Type B pancreatic cell (in vitro differentiated cells): ENCODE data around the gene GNB3. TPM values are rescaled to one million over a fixed set of nuclear protein-coding genes. Genes with fewer than 3 reads are reported as not detected.
"Not testable (repeated sequence)": the region's sequence is repeated elsewhere in the genome, so short reads cannot be mapped to it uniquely, and the experiment has no call there.

Experiments
- DNase-seq: peaks from one replicate; pipeline ENCODE4 v3.0.0; 2021; ENCODE audit warnings: mixed read lengths; ENCODE audit not compliant: unreplicated experiment; ENCODE audit errors: extremely low spot score
- H3K27ac Mint-ChIP-seq: 2 replicates; pipeline ENCODE4 v1.8.0; 2021; ENCODE audit warnings: mild to moderate bottlenecking, mixed read lengths
- H3K27me3 Mint-ChIP-seq: 2 replicates; pipeline ENCODE4 v1.8.0; 2021; ENCODE audit warnings: mixed read lengths
- H3K36me3 Mint-ChIP-seq: 2 replicates; pipeline ENCODE4 v1.8.0; 2021; ENCODE audit warnings: mixed read lengths
- H3K4me1 Mint-ChIP-seq: one replicate; pipeline ENCODE4 v1.8.0; 2021; ENCODE audit warnings: mixed read lengths; ENCODE audit not compliant: unreplicated experiment
- H3K4me3 Mint-ChIP-seq: 2 replicates; pipeline ENCODE4 v1.8.0; 2021; ENCODE audit warnings: mild to moderate bottlenecking, mixed read lengths
- H3K9me3 Mint-ChIP-seq: 2 replicates; pipeline ENCODE4 v1.8.0; 2021; ENCODE audit warnings: mixed read lengths
- CTCF ChIP-seq: fragments of 200-600 bp; sonication (generic); conservative IDR thresholded peaks from 2 replicates; pipeline ENCODE4 v1.5.0; 2021; ENCODE audit warnings: antibody characterized with exemption, mild to moderate bottlenecking
- total RNA-seq: library from RNA; stranded (reverse); gene quantifications from 2 replicates; pipeline ENCODE4 v1.2.1, GENCODE V29; 2021; ENCODE audit warnings: low replicate concordance

GNB3 gene
- total RNA-seq, 1 donor from 2014 or later = 25.2 TPM

- H3K4me1 Mint-ChIP-seq = peaks cover 8% of the 10 kb centered on the region
- H3K27me3 Mint-ChIP-seq = no peaks in the 10 kb centered on the region
- H3K9me3 Mint-ChIP-seq = no peaks in the 10 kb centered on the region
- H3K27ac Mint-ChIP-seq = peak overlapping the region; percentile 82
- no peak for DNase-seq
- no peak for TF ChIP-seq CTCF
- no peak overlapping the region for H3K4me3 Mint-ChIP-seq
- peaks cover 3% of the 10 kb centered on the region for H3K36me3 Mint-ChIP-seq
These were observed 46.7 kb downstream of the GNB3 start for GRCh38 chr12:6887460-6887859.

DNA sequence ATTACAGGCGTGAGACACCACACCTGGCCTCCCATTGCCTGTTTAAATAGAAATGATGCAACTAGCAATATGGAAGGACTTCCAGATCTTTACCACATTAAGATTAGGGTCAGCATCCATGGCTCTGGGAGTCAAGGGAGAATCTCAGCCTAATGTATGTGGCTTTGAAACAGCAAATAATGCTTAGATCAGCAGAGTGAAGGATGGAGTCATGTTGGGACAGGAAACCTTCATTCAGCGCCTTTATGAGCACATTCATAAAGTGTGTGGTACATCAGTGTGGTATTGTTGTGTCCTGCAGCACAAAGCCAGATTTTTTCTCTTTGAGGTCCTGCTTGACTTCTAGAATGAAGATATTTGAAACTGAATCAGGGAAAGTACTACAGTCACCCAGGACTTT lies 47.6 kb downstream of the GNB3 start:
- DNase-seq = no peak

GRCh38 chr12:6888794-6889193 lies 48.1 kb downstream of the GNB3 start:
- not testable (repeated sequence) for H3K4me3 Mint-ChIP-seq, H3K27me3 Mint-ChIP-seq, DNase-seq, H3K9me3 Mint-ChIP-seq, H3K4me1 Mint-ChIP-seq, H3K36me3 Mint-ChIP-seq
- peak overlapping the region; percentile 71 for H3K27ac Mint-ChIP-seq

More for the DNA sequence above, 47.6 kb downstream of the GNB3 start:
- H3K27ac Mint-ChIP-seq = peak overlapping the region; percentile 71
- H3K27me3 Mint-ChIP-seq = no peaks in the 10 kb centered on the region
- peaks cover 3% of the 10 kb centered on the region for H3K36me3 Mint-ChIP-seq
- no peaks in the 10 kb centered on the region for H3K9me3 Mint-ChIP-seq
- peaks cover 8% of the 10 kb centered on the region for H3K4me1 Mint-ChIP-seq
- TF ChIP-seq CTCF = no peak
- peak overlapping the region; percentile 62 for H3K4me3 Mint-ChIP-seq

- DNase-seq, H3K4me1 Mint-ChIP-seq, H3K27me3 Mint-ChIP-seq, H3K9me3 Mint-ChIP-seq, H3K36me3 Mint-ChIP-seq: not testable (repeated sequence)
- Mint-ChIP-seq H3K27ac (peak overlapping the region; percentile 96), H3K4me3 (peak overlapping the region; percentile 85)
These were observed 49.2 kb downstream of the GNB3 start for GRCh38 chr12:6889775-6890573.

DNA sequence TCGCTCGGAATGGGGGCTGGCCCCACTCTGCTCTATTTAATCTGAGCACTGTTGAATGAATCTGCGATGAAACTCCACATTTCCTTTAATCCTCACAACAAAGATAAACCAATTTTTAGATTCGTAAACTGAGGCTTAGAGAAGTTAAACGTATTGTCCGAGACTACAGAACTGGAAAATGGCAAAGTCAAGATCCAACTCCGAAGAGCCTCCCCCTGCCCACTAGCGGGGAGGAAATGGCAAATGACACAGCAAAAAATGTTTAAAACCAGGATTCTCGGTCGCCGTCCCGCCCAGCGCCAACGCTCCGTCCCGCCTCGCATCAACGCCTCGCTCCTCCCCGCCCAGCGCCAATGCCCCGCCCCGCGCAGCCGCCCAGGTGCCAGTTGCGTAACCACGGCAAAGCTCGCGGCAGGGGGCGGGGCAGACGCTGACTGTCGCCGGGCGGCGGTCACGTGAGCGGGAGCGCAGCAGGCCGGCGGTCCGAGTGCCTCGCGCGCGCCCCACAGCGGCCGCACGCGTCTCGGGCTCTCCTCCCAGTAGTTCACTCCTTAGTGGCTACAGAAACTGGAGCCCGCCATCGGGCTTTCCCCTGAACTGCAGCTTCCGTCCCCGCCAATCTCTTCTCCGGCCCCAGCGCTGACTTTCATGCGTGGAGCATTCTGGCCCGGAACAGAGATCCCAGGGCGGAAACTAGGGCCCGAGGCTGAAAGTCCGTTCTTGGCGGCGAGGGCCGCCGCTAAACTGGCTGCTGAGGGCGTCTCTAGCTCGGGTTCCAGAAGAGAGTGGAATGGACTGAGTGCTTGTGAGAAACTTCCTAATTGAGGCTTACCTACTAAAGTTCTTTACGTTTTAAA lies 50.3 kb downstream of the GNB3 start:
- H3K27me3 Mint-ChIP-seq = no peaks in the 10 kb centered on the region
- H3K27ac Mint-ChIP-seq = peak overlapping the region; percentile 96
- peak; percentile 94 for TF ChIP-seq CTCF
- no peaks in the 10 kb centered on the region for H3K36me3 Mint-ChIP-seq
- peak; percentile 100 for DNase-seq
- H3K4me3 Mint-ChIP-seq = peak overlapping the region; percentile 85
- H3K9me3 Mint-ChIP-seq = no peaks in the 10 kb centered on the region
- H3K4me1 Mint-ChIP-seq = peaks cover 8% of the 10 kb centered on the region

DNA sequence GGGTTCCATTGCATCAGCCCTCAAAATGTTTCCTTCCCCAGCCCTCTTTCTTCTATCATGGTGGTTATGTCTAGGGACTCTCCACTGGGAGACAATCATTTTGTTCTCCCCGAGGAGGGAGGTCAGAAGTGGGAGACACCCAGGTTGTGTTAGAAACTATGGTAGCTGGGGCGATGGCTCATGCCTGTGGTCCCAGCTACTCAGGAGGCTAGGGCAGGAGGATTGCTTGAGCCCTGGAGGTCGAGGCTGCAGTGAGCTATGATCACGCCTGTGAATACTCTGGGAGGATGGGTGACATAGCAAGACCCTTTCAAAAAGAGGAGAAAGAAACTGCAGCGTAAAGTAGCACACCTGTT lies 50.9 kb downstream of the GNB3 start:
- no peaks in the 10 kb centered on the region for H3K36me3 Mint-ChIP-seq
- H3K4me3 Mint-ChIP-seq = peak overlapping the region; percentile 85
- H3K9me3 Mint-ChIP-seq = no peaks in the 10 kb centered on the region
- DNase-seq = no peak
- peak overlapping the region; percentile 96 for H3K27ac Mint-ChIP-seq
- no peaks in the 10 kb centered on the region for H3K27me3 Mint-ChIP-seq
- H3K4me1 Mint-ChIP-seq = peaks cover 8% of the 10 kb centered on the region
- no peak for TF ChIP-seq CTCF

GRCh38 chr12:6892683-6893082 lies 52.0 kb downstream of the GNB3 start:
- H3K36me3 Mint-ChIP-seq, DNase-seq: not testable (repeated sequence)
- H3K27ac Mint-ChIP-seq = peak overlapping the region; percentile 14

More at GRCh38 chr12:6892683-6893082, 52.0 kb downstream of the GNB3 start:
- H3K4me1 Mint-ChIP-seq, H3K9me3 Mint-ChIP-seq, H3K27me3 Mint-ChIP-seq: not testable (repeated sequence)
- peak overlapping the region; percentile 61 for H3K4me3 Mint-ChIP-seq
